Panc1 (cell line): ENCODE data around the gene PHLPP1. TPM values are rescaled to one million over a fixed set of nuclear protein-coding genes. Genes with fewer than 3 reads are reported as not detected.

ENCODE experiments used
- ATAC-seq: fragments of 200-7000 bp; cut with Tn5 transposase; 2 replicates; pipeline ENCODE4 v1.9.1; 2020; ENCODE audit warnings: mild to moderate bottlenecking, moderate library complexity
- BruUV-seq: library from RNA; stranded (reverse); fragments of 400-500 nt; replicated peaks from 2 replicates; lab custom pipeline; 2021; lab: Mats Ljungman, UMichigan
- CTCF ChIA-PET: fragments of 300-600 bp; sonication (Branson Sonifier 250); formaldehyde crosslinking; loops from one replicate; lab custom pipeline; 2022; ENCODE audit warnings: antibody characterized with exemption; lab: Charles Lee
- POLR2A ChIA-PET: fragments of 300-600 bp; sonication (Branson Sonifier 250); formaldehyde crosslinking; loops from one replicate; lab custom pipeline; 2022; ENCODE audit warnings: antibody characterized with exemption; lab: Charles Lee
- DNase-seq: peaks from one replicate; pipeline ENCODE4 v3.0.0-alpha.2; 2010; ENCODE audit warnings: low read depth, low spot score
- H3K27ac ChIP-seq: 2 replicates; pipeline ENCODE4 v1.5.1; 2011; ENCODE audit warnings: mild to moderate bottlenecking, low read length, inconsistent platforms
- H3K27me3 ChIP-seq: fragments of 200-500 bp; sonication (Bioruptor generic); 2 replicates; pipeline ENCODE4 v1.6.0; 2014; ENCODE audit warnings: low read length, inconsistent platforms; ENCODE audit not compliant: control insufficient read depth, insufficient read depth
- H3K36me3 ChIP-seq: fragments of 200-500 bp; sonication (Bioruptor generic); 2 replicates; pipeline ENCODE4 v1.5.1; 2014; ENCODE audit warnings: inconsistent platforms, mild to moderate bottlenecking, low read length, moderate library complexity; ENCODE audit not compliant: control insufficient read depth, insufficient read depth
- H3K4me1 ChIP-seq: 2 replicates; pipeline ENCODE4 v1.5.1; 2011; ENCODE audit warnings: inconsistent platforms, mild to moderate bottlenecking, low read length, moderate library complexity; ENCODE audit not compliant: control insufficient read depth, insufficient read depth
- H3K4me3 ChIP-seq, 2 experiments: 2 replicates each; pipeline ENCODE4 v1.5.1; 2011 to 2012; ENCODE audit warnings: low read depth in 2 of 2, low read length in 2 of 2, mild to moderate bottlenecking in 2 of 2, inconsistent platforms in 1 of 2, moderate library complexity in 1 of 2
- H3K9me3 ChIP-seq: fragments of 200-500 bp; sonication (Bioruptor generic); 2 replicates; pipeline ENCODE4 v1.5.1; 2014; ENCODE audit warnings: low read depth, mild to moderate bottlenecking, inconsistent platforms, low read length, moderate library complexity; ENCODE audit not compliant: control insufficient read depth, insufficient read depth
- CTCF ChIP-seq: fragments of 450-650 bp; IDR thresholded peaks from 2 replicates; pipeline ENCODE4 v1.5.1; 2017; ENCODE audit warnings: mild to moderate bottlenecking
- POLR2AphosphoS5 ChIP-seq: IDR thresholded peaks from 2 replicates; pipeline ENCODE4 v1.6.1; 2012; ENCODE audit warnings: mild to moderate bottlenecking, low read depth, low read length, moderate library complexity
- REST ChIP-seq, 2 experiments: IDR thresholded peaks; 2 replicates each; pipeline ENCODE4 v1.6.1; 2011 to 2012; ENCODE audit warnings: low read depth in 2 of 2, control low read depth in 1 of 2, low read length in 1 of 2, mild to moderate bottlenecking in 1 of 2, moderate library complexity in 1 of 2; ENCODE audit not compliant: insufficient read depth in 1 of 2
- SIN3A ChIP-seq: IDR thresholded peaks from 2 replicates; pipeline ENCODE4 v1.6.1; 2012; ENCODE audit warnings: low read depth, mild to moderate bottlenecking, low read length, moderate library complexity, borderline replicate concordance; ENCODE audit not compliant: insufficient read depth
- TCF7L2 ChIP-seq: IDR thresholded peaks from 2 replicates; pipeline ENCODE4 v1.6.1; 2011; ENCODE audit warnings: mild to moderate bottlenecking, low read depth, low read length, inconsistent platforms
- in situ Hi-C: cut with HindIII; loops from 2 replicates; pipeline ENCODE4 v1.10.0; 2016; ENCODE audit warnings: low sequenced_read_pairs, low pct_unique_long_range_greater_than_20kb
- intact Hi-C: fragments of 100-400 bp; cut with micrococcal nuclease; formaldehyde crosslinking; loops from one replicate; pipeline ENCODE4 v1.10.0; 2022; ENCODE audit not compliant: unreplicated experiment
- total RNA-seq: library from RNA; stranded (reverse); gene quantifications from one replicate; pipeline ENCODE4 v1.2.1, GENCODE V29; 2021; ENCODE audit not compliant: unreplicated experiment

PHLPP1 gene
- total RNA-seq, 1 experiment from 2014 or later: 6.3 TPM

- no TSS peak for BruUV-seq
- ChIA-PET POLR2A (no interaction called here), CTCF (no interaction called here)
- DNase-seq (no peak), ATAC-seq (no peak)
- TF ChIP-seq POLR2AphosphoS5: no peak
- TF ChIP-seq CTCF: no peak
- no peak for TF ChIP-seq TCF7L2
- no peak for TF ChIP-seq REST (IDR thresholded peaks at IDR 0.05; ENCODE audit: insufficient read depth in 1 of 2, low read depth in 2 of 2, low read length in 1 of 2)
- TF ChIP-seq SIN3A: no peak
- intact Hi-C loops (no loop called here), in situ Hi-C loops (no loop called here)
- peaks cover 5% of the 10 kb centered on the region for H3K4me1 ChIP-seq
- H3K27ac ChIP-seq: no peak overlapping the region
- no peaks in the 10 kb centered on the region for H3K36me3 ChIP-seq
- H3K9me3 ChIP-seq: no peaks in the 10 kb centered on the region
- no peaks in the 10 kb centered on the region for H3K27me3 ChIP-seq
- no peak overlapping the region for H3K4me3 ChIP-seq
These were observed 40.1 kb downstream of the PHLPP1 start for GRCh38 chr18:62755454-62755853.

- CTCF ChIA-PET: no interaction called here
- ATAC-seq: no peak
- Histone ChIP-seq H3K4me1 (peaks cover under 1% of the 10 kb centered on the region; the same call in 1 of the 2 replicates), H3K27me3 (no peaks in the 10 kb centered on the region), H3K27ac (no peak overlapping the region), H3K9me3 (no peaks in the 10 kb centered on the region), H3K36me3 (no peaks in the 10 kb centered on the region), H3K4me3 (no peak overlapping the region)
- no peak for DNase-seq
- TF ChIP-seq SIN3A (no peak), CTCF (no peak), POLR2AphosphoS5 (no peak), TCF7L2 (no peak), REST (IDR thresholded peaks at IDR 0.05; ENCODE audit: insufficient read depth in 1 of 2, low read depth in 2 of 2, low read length in 1 of 2) (no peak)
- in situ Hi-C loops: no loop called here
- POLR2A ChIA-PET: no interaction called here
- no TSS peak for BruUV-seq
- intact Hi-C loops: no loop called here
These were observed 40.6 kb downstream of the PHLPP1 start for GRCh38 chr18:62755946-62756345.
